ENCODE data around the gene DLG2. TPM values are rescaled to one million over a fixed set of nuclear protein-coding genes. Genes with fewer than 3 reads are reported as not detected.

The DLG2 gene
- total RNA-seq, 1 experiment from 2014 or later: 2.7 TPM

GRCh38 chr11:84056653-84057376, 1570.3 kb downstream of the DLG2 start:
- Histone ChIP-seq H3K9me3 (ENCODE audit: low read length) (no peaks in the 10 kb centered on the region), H3K4me1 (ENCODE audit: low read length) (no peaks in the 10 kb centered on the region), H3K36me3 (ENCODE audit: insufficient read depth, low read length) (no peaks in the 10 kb centered on the region), H4K20me1 (ENCODE audit: insufficient read depth, low read depth, low read length) (no peaks in the 10 kb centered on the region), H3K4me3 (ENCODE audit: low read length) (no peak overlapping the region), H2AFZ (ENCODE audit: low read length) (no peak overlapping the region), H3K4me2 (ENCODE audit: low read depth, low read length, poor library complexity, severe bottlenecking) (no peak overlapping the region), H3K27me3 (ENCODE audit: low read length) (no peaks in the 10 kb centered on the region), H3K79me2 (ENCODE audit: low read length) (no peaks in the 10 kb centered on the region), H3K27ac (ENCODE audit: low read length) (no peak overlapping the region), H3K9ac (ENCODE audit: low read length) (no peak overlapping the region), H3K9me2 (replicated peaks; ENCODE audit: insufficient read depth, low read length) (no peaks in the 10 kb centered on the region)
- no peak for DNase-seq

- no peak overlapping the region for H3K4me2 ChIP-seq (ENCODE audit: low read depth, low read length, poor library complexity, severe bottlenecking)
- DNase-seq: no peak
- H3K27me3 ChIP-seq (ENCODE audit: low read length): no peaks in the 10 kb centered on the region
- no peaks in the 10 kb centered on the region for H3K4me1 ChIP-seq (ENCODE audit: low read length)
- H3K9ac ChIP-seq (ENCODE audit: low read length): no peak overlapping the region
- H3K4me3 ChIP-seq (ENCODE audit: low read length): no peak overlapping the region
- no peaks in the 10 kb centered on the region for H4K20me1 ChIP-seq (ENCODE audit: insufficient read depth, low read depth, low read length)
- no peaks in the 10 kb centered on the region for H3K79me2 ChIP-seq (ENCODE audit: low read length)
- H3K9me3 ChIP-seq (ENCODE audit: low read length): no peaks in the 10 kb centered on the region
- H3K36me3 ChIP-seq (ENCODE audit: insufficient read depth, low read length): no peaks in the 10 kb centered on the region
- H2AFZ ChIP-seq (ENCODE audit: low read length): no peak overlapping the region
- H3K27ac ChIP-seq (ENCODE audit: low read length): no peak overlapping the region
- H3K9me2 ChIP-seq (replicated peaks; ENCODE audit: insufficient read depth, low read length): no peaks in the 10 kb centered on the region; the same call in 1 of the 2 replicates
Measured at GRCh38 chr11:84045146-84045545, 1582.0 kb downstream of the DLG2 start.

GRCh38 chr11:84044706-84045105, 1582.4 kb downstream of the DLG2 start:
- Histone ChIP-seq H4K20me1 (ENCODE audit: insufficient read depth, low read depth, low read length) (no peaks in the 10 kb centered on the region), H3K4me2 (ENCODE audit: low read depth, low read length, poor library complexity, severe bottlenecking) (no peak overlapping the region), H3K36me3 (ENCODE audit: insufficient read depth, low read length) (no peaks in the 10 kb centered on the region), H3K4me1 (ENCODE audit: low read length) (no peaks in the 10 kb centered on the region), H3K9ac (ENCODE audit: low read length) (no peak overlapping the region), H3K79me2 (ENCODE audit: low read length) (no peaks in the 10 kb centered on the region), H3K4me3 (ENCODE audit: low read length) (no peak overlapping the region), H3K27me3 (ENCODE audit: low read length) (no peaks in the 10 kb centered on the region), H3K9me2 (replicated peaks; ENCODE audit: insufficient read depth, low read length) (no peaks in the 10 kb centered on the region; the same call in 1 of the 2 replicates), H2AFZ (ENCODE audit: low read length) (no peak overlapping the region), H3K9me3 (ENCODE audit: low read length) (no peaks in the 10 kb centered on the region), H3K27ac (ENCODE audit: low read length) (no peak overlapping the region)
- no peak for DNase-seq

GRCh38 chr11:84036664-84037194, 1590.4 kb downstream of the DLG2 start:
- H3K79me2 ChIP-seq (ENCODE audit: low read length): no peaks in the 10 kb centered on the region
- no peak overlapping the region for H3K4me2 ChIP-seq (ENCODE audit: low read depth, low read length, poor library complexity, severe bottlenecking)
- H3K27ac ChIP-seq (ENCODE audit: low read length): no peak overlapping the region
- H3K4me3 ChIP-seq (ENCODE audit: low read length): no peak overlapping the region
- no peaks in the 10 kb centered on the region for H3K36me3 ChIP-seq (ENCODE audit: insufficient read depth, low read length)
- no peaks in the 10 kb centered on the region for H3K4me1 ChIP-seq (ENCODE audit: low read length)
- H3K9ac ChIP-seq (ENCODE audit: low read length): no peak overlapping the region
- no peak overlapping the region for H2AFZ ChIP-seq (ENCODE audit: low read length)
- H3K27me3 ChIP-seq (ENCODE audit: low read length): no peaks in the 10 kb centered on the region
- no peaks in the 10 kb centered on the region for H3K9me3 ChIP-seq (ENCODE audit: low read length)
- no peaks in the 10 kb centered on the region for H4K20me1 ChIP-seq (ENCODE audit: insufficient read depth, low read depth, low read length)
- no peaks in the 10 kb centered on the region; the same call in 1 of the 2 replicates for H3K9me2 ChIP-seq (replicated peaks; ENCODE audit: insufficient read depth, low read length)
- DNase-seq: no peak

GRCh38 chr11:84035645-84036044, 1591.5 kb downstream of the DLG2 start:
- no peaks in the 10 kb centered on the region for H3K27me3 ChIP-seq (ENCODE audit: low read length)
- H3K79me2 ChIP-seq (ENCODE audit: low read length): no peaks in the 10 kb centered on the region
- H3K4me2 ChIP-seq (ENCODE audit: low read depth, low read length, poor library complexity, severe bottlenecking): no peak overlapping the region
- no peaks in the 10 kb centered on the region for H3K4me1 ChIP-seq (ENCODE audit: low read length)
- no peaks in the 10 kb centered on the region for H3K9me3 ChIP-seq (ENCODE audit: low read length)
- H3K9ac ChIP-seq (ENCODE audit: low read length): no peak overlapping the region
- H3K36me3 ChIP-seq (ENCODE audit: insufficient read depth, low read length): no peaks in the 10 kb centered on the region
- no peak for DNase-seq
- H3K27ac ChIP-seq (ENCODE audit: low read length): no peak overlapping the region
- H3K4me3 ChIP-seq (ENCODE audit: low read length): no peak overlapping the region
- H4K20me1 ChIP-seq (ENCODE audit: insufficient read depth, low read depth, low read length): no peaks in the 10 kb centered on the region
- no peaks in the 10 kb centered on the region for H3K9me2 ChIP-seq (replicated peaks; ENCODE audit: insufficient read depth, low read length)
- no peak overlapping the region for H2AFZ ChIP-seq (ENCODE audit: low read length)

- H3K9me3 ChIP-seq (ENCODE audit: low read length): no peaks in the 10 kb centered on the region
- no peak overlapping the region for H3K4me2 ChIP-seq (ENCODE audit: low read depth, low read length, poor library complexity, severe bottlenecking)
- H3K4me1 ChIP-seq (ENCODE audit: low read length): no peaks in the 10 kb centered on the region
Measured at GRCh38 chr11:84034484-84034883, 1592.7 kb downstream of the DLG2 start.

GRCh38 chr11:84024266-84024665, 1602.9 kb downstream of the DLG2 start:
- DNase-seq: no peak
- H3K27ac ChIP-seq (ENCODE audit: low read length): no peak overlapping the region
- no peak overlapping the region for H3K9ac ChIP-seq (ENCODE audit: low read length)
- no peak overlapping the region for H3K4me2 ChIP-seq (ENCODE audit: low read depth, low read length, poor library complexity, severe bottlenecking)
- no peak overlapping the region for H2AFZ ChIP-seq (ENCODE audit: low read length)
- no peaks in the 10 kb centered on the region for H3K9me3 ChIP-seq (ENCODE audit: low read length)
- H3K9me2 ChIP-seq (replicated peaks; ENCODE audit: insufficient read depth, low read length): no peaks in the 10 kb centered on the region
- no peaks in the 10 kb centered on the region for H3K36me3 ChIP-seq (ENCODE audit: insufficient read depth, low read length)
- no peaks in the 10 kb centered on the region for H3K79me2 ChIP-seq (ENCODE audit: low read length)
- no peaks in the 10 kb centered on the region for H3K27me3 ChIP-seq (ENCODE audit: low read length)
- H3K4me3 ChIP-seq (ENCODE audit: low read length): no peak overlapping the region
- no peaks in the 10 kb centered on the region for H3K4me1 ChIP-seq (ENCODE audit: low read length)
- H4K20me1 ChIP-seq (ENCODE audit: insufficient read depth, low read depth, low read length): no peaks in the 10 kb centered on the region

More at GRCh38 chr11:84034484-84034883, 1592.7 kb downstream of the DLG2 start:
- no peak overlapping the region for H3K9ac ChIP-seq (ENCODE audit: low read length)
- no peaks in the 10 kb centered on the region for H3K27me3 ChIP-seq (ENCODE audit: low read length)
- no peaks in the 10 kb centered on the region for H3K79me2 ChIP-seq (ENCODE audit: low read length)
- H3K9me2 ChIP-seq (replicated peaks; ENCODE audit: insufficient read depth, low read length): no peaks in the 10 kb centered on the region
- H4K20me1 ChIP-seq (ENCODE audit: insufficient read depth, low read depth, low read length): no peaks in the 10 kb centered on the region
- no peak overlapping the region for H3K27ac ChIP-seq (ENCODE audit: low read length)
- no peak for DNase-seq
- H3K4me3 ChIP-seq (ENCODE audit: low read length): no peak overlapping the region
- no peaks in the 10 kb centered on the region for H3K36me3 ChIP-seq (ENCODE audit: insufficient read depth, low read length)
- H2AFZ ChIP-seq (ENCODE audit: low read length): no peak overlapping the region

- no peak overlapping the region for H3K4me2 ChIP-seq (ENCODE audit: low read depth, low read length, poor library complexity, severe bottlenecking)
- no peak overlapping the region for H3K27ac ChIP-seq (ENCODE audit: low read length)
- H3K79me2 ChIP-seq (ENCODE audit: low read length): no peaks in the 10 kb centered on the region
- no peaks in the 10 kb centered on the region for H3K27me3 ChIP-seq (ENCODE audit: low read length)
- H3K9me2 ChIP-seq (replicated peaks; ENCODE audit: insufficient read depth, low read length): no peaks in the 10 kb centered on the region
- DNase-seq: no peak
- no peak overlapping the region for H3K9ac ChIP-seq (ENCODE audit: low read length)
- H3K9me3 ChIP-seq (ENCODE audit: low read length): no peaks in the 10 kb centered on the region
- H3K4me1 ChIP-seq (ENCODE audit: low read length): no peaks in the 10 kb centered on the region
- H2AFZ ChIP-seq (ENCODE audit: low read length): no peak overlapping the region
- H3K4me3 ChIP-seq (ENCODE audit: low read length): no peak overlapping the region
- H4K20me1 ChIP-seq (ENCODE audit: insufficient read depth, low read depth, low read length): no peaks in the 10 kb centered on the region
- H3K36me3 ChIP-seq (ENCODE audit: insufficient read depth, low read length): no peaks in the 10 kb centered on the region
Measured at GRCh38 chr11:84022695-84023094, 1604.4 kb downstream of the DLG2 start.

All from Karpas-422 (cell line).